Measurements from ENCODE around the gene SLC14A1. TPM values are rescaled to one million over a fixed set of nuclear protein-coding genes. Genes with fewer than 3 reads are reported as not detected.

Gene SLC14A1
- total and polyA plus RNA-seq, 2 of the 13 experiments (the other 11 are each of a cell fraction or from before 2014, with no cell fraction given), result not detected

GRCh38 chr18:45734944-45735343 lies 11.0 kb downstream of the SLC14A1 start:
- no peak overlapping the region for H3K4me3 ChIP-seq (replicated peaks in 1 of 3; ENCODE audit: insufficient read depth in 1 of 3, low read depth in 2 of 3, low read length in 3 of 3)
- H4K20me1 ChIP-seq (ENCODE audit: insufficient read depth, low read length), result no peaks in the 10 kb centered on the region
- H3K4me1 ChIP-seq (ENCODE audit: insufficient read depth, low read length), result no peaks in the 10 kb centered on the region
- DNase-seq (ENCODE audit: low spot score) (no peak), FAIRE-seq (no peak), ATAC-seq (no peak)
- no TSS peak for BruUV-seq (replicated peaks)
- intact Hi-C loops (cut with micrococcal nuclease; ENCODE audit: unreplicated experiment), result no loop called here
- POLR2A ChIA-PET, result no interaction called here
- no peaks in the 10 kb centered on the region; a peak in 1 of 5 replicates for H3K27me3 ChIP-seq (ENCODE audit: control insufficient read depth in 1 of 2, insufficient read depth in 2 of 2, low read length in 2 of 2)
- 26% methylated on average over 6 of the region's 6 CpGs for WGBS (ENCODE audit: low lambda C conversion rate)
- no peaks in the 10 kb centered on the region for H3K79me2 ChIP-seq (ENCODE audit: insufficient read depth, low read length)
- no peak overlapping the region for H3K4me2 ChIP-seq (ENCODE audit: low read depth, low read length)
- no peaks in the 10 kb centered on the region for H3K36me3 ChIP-seq (replicated peaks in 1 of 2; ENCODE audit: control insufficient read depth in 1 of 2, insufficient read depth in 2 of 2, low read length in 2 of 2)
- no peaks in the 10 kb centered on the region for H3K9me3 ChIP-seq (ENCODE audit: low read length)
- no peak overlapping the region for H2AFZ ChIP-seq (ENCODE audit: low read length)
- CTCF ChIA-PET (ENCODE audit: low intra/inter-chr PET ratio, low total read pairs), result no interaction called here
- H3K9ac ChIP-seq (ENCODE audit: insufficient read depth, low read depth, low read length), result no peak overlapping the region
- in situ Hi-C loops (cut with HindIII; ENCODE audit: extremely low pct_ligation_motif_present, low pct_unique_long_range_greater_than_20kb), result no loop called here
- H3K27ac ChIP-seq (ENCODE audit: extremely low read length, insufficient read depth, low read length), result no peak overlapping the region
- TF ChIP-seq ZNF503 (CRISPR knock-in tag; IDR thresholded peaks at IDR 0.05), result no peak
- no peak for TF ChIP-seq TBX2 (CRISPR knock-in tag; IDR thresholded peaks at IDR 0.05; ENCODE audit: borderline replicate concordance)
- no peak for TF ChIP-seq HNF4A (CRISPR knock-in tag; IDR thresholded peaks at IDR 0.05)
- TF ChIP-seq ZNF782 (CRISPR knock-in tag; IDR thresholded peaks at IDR 0.05; ENCODE audit: borderline replicate concordance), result no peak
- TF ChIP-seq ZBTB21 (CRISPR knock-in tag; IDR thresholded peaks at IDR 0.05), result no peak
- no peak for TF ChIP-seq NAIF1 (CRISPR knock-in tag; IDR thresholded peaks at IDR 0.05; ENCODE audit: borderline replicate concordance)
- TF ChIP-seq RBM39 (IDR thresholded peaks at IDR 0.05; ENCODE audit: low read depth, low read length, poor library complexity, severe bottlenecking), result no peak
- no peak for TF ChIP-seq SP140L (CRISPR knock-in tag; IDR thresholded peaks at IDR 0.05; ENCODE audit: borderline replicate concordance)
- TF ChIP-seq, protein P1, sequence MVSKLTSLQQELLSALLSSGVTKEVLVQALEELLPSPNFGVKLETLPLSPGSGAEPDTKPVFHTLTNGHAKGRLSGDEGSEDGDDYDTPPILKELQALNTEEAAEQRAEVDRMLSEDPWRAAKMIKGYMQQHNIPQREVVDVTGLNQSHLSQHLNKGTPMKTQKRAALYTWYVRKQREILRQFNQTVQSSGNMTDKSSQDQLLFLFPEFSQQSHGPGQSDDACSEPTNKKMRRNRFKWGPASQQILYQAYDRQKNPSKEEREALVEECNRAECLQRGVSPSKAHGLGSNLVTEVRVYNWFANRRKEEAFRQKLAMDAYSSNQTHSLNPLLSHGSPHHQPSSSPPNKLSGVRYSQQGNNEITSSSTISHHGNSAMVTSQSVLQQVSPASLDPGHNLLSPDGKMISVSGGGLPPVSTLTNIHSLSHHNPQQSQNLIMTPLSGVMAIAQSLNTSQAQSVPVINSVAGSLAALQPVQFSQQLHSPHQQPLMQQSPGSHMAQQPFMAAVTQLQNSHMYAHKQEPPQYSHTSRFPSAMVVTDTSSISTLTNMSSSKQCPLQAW (CRISPR knock-in tag; IDR thresholded peaks at IDR 0.05), result no peak
- no peak for TF ChIP-seq ZNF720 (CRISPR knock-in tag; IDR thresholded peaks at IDR 0.05)
- TF ChIP-seq, protein P2, sequence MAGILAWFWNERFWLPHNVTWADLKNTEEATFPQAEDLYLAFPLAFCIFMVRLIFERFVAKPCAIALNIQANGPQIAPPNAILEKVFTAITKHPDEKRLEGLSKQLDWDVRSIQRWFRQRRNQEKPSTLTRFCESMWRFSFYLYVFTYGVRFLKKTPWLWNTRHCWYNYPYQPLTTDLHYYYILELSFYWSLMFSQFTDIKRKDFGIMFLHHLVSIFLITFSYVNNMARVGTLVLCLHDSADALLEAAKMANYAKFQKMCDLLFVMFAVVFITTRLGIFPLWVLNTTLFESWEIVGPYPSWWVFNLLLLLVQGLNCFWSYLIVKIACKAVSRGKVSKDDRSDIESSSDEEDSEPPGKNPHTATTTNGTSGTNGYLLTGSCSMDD (CRISPR knock-in tag; IDR thresholded peaks at IDR 0.05), result no peak
- TF ChIP-seq ZNF431 (CRISPR knock-in tag; IDR thresholded peaks at IDR 0.05; ENCODE audit: borderline replicate concordance, low read depth), result no peak
- TF ChIP-seq, protein P3, sequence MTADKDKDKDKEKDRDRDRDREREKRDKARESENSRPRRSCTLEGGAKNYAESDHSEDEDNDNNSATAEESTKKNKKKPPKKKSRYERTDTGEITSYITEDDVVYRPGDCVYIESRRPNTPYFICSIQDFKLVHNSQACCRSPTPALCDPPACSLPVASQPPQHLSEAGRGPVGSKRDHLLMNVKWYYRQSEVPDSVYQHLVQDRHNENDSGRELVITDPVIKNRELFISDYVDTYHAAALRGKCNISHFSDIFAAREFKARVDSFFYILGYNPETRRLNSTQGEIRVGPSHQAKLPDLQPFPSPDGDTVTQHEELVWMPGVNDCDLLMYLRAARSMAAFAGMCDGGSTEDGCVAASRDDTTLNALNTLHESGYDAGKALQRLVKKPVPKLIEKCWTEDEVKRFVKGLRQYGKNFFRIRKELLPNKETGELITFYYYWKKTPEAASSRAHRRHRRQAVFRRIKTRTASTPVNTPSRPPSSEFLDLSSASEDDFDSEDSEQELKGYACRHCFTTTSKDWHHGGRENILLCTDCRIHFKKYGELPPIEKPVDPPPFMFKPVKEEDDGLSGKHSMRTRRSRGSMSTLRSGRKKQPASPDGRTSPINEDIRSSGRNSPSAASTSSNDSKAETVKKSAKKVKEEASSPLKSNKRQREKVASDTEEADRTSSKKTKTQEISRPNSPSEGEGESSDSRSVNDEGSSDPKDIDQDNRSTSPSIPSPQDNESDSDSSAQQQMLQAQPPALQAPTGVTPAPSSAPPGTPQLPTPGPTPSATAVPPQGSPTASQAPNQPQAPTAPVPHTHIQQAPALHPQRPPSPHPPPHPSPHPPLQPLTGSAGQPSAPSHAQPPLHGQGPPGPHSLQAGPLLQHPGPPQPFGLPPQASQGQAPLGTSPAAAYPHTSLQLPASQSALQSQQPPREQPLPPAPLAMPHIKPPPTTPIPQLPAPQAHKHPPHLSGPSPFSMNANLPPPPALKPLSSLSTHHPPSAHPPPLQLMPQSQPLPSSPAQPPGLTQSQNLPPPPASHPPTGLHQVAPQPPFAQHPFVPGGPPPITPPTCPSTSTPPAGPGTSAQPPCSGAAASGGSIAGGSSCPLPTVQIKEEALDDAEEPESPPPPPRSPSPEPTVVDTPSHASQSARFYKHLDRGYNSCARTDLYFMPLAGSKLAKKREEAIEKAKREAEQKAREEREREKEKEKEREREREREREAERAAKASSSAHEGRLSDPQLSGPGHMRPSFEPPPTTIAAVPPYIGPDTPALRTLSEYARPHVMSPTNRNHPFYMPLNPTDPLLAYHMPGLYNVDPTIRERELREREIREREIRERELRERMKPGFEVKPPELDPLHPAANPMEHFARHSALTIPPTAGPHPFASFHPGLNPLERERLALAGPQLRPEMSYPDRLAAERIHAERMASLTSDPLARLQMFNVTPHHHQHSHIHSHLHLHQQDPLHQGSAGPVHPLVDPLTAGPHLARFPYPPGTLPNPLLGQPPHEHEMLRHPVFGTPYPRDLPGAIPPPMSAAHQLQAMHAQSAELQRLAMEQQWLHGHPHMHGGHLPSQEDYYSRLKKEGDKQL (CRISPR knock-in tag; IDR thresholded peaks at IDR 0.05; ENCODE audit: low read depth), result no peak
- TF ChIP-seq FOXC1 (CRISPR knock-in tag; IDR thresholded peaks at IDR 0.05; ENCODE audit: borderline replicate concordance), result no peak
- no peak for TF ChIP-seq NR2F2 (IDR thresholded peaks at IDR 0.05; ENCODE audit: borderline replicate concordance, low read depth)

All from HepG2 (cell line).